K562 (cell line): ENCODE measurements around the gene CEBPE. TPM values are rescaled to one million over a fixed set of nuclear protein-coding genes. Genes with fewer than 3 reads are reported as not detected.

Source experiments
- ATAC-seq: fragments of 200-7000 bp; cut with Tn5 transposase; 3 replicates; pipeline ENCODE4 v1.9.1; 2020; ENCODE audit warnings: moderate library complexity
- BruUV-seq: library from RNA; stranded (reverse); fragments of 400-500 nt; replicated peaks from 2 replicates; lab custom pipeline; 2021; lab: Mats Ljungman, UMichigan
- CTCF ChIA-PET: fragments of 300-600 bp; formaldehyde crosslinking; extraction: SDS; loops from one replicate; lab custom pipeline; 2021; ENCODE audit warnings: low intra/inter-chr PET ratio; lab: Yijun Ruan, JAX
- POLR2A ChIA-PET: fragments of 300-600, 350-650 bp; sonication (Branson Sonifier 250); formaldehyde crosslinking; extraction: SDS; loops from one replicate; lab custom pipeline; 2021; ENCODE audit warnings: antibody characterized with exemption, inconsistent platforms; lab: Yijun Ruan, JAX
- DNase-seq, 4 experiments: peaks; one replicate each; pipeline versions ENCODE4 v3.0.0 to v3.0.0-alpha.2; 2011 to 2018; ENCODE audit warnings: low spot score in 3 of 4, mixed read lengths in 3 of 4; ENCODE audit errors: extremely low read depth in 1 of 4
- FAIRE-seq: peaks from 2 replicates; lab custom pipeline; 2011; peaks lifted over from hg19 to GRCh38; lab: Jason Lieb, UNC
- H2AFZ ChIP-seq: 2 replicates; pipeline ENCODE4 v1.6.0; 2011; ENCODE audit warnings: low read depth, low read length, control low read depth, inconsistent platforms
- H3K27ac ChIP-seq: fragments of 200-600 bp; 3 replicates; pipeline ENCODE4 v1.8.0; 2011; ENCODE audit warnings: low read depth, mild to moderate bottlenecking, control low read depth, inconsistent platforms, low read length, moderate library complexity, mixed read lengths; ENCODE audit errors: extremely low read depth
- H3K27me3 ChIP-seq, 2 experiments: fragments of 300-600 bp in 1 of 2; 2 replicates in 1 of 2; 3 replicates in 1 of 2; pipeline versions ENCODE4 v1.6.0 to v1.8.0; 2011; ENCODE audit warnings: inconsistent platforms in 2 of 2, low read length in 2 of 2, mild to moderate bottlenecking in 1 of 2, mixed read lengths in 1 of 2, moderate library complexity in 1 of 2; ENCODE audit not compliant: control insufficient read depth in 2 of 2, insufficient read depth in 2 of 2
- H3K36me3 ChIP-seq: fragments of 300-600 bp; 3 replicates; pipeline ENCODE4 v1.8.0; 2011; ENCODE audit warnings: mild to moderate bottlenecking, low read length, inconsistent platforms; ENCODE audit not compliant: control insufficient read depth, insufficient read depth
- H3K4me1 ChIP-seq, 2 experiments: fragments of 200-600 bp in 1 of 2; replicated peaks in 1 of 2; 2 replicates in 1 of 2; 3 replicates in 1 of 2; pipeline versions ENCODE4 v1.5.1 to v1.8.0; 2011; ENCODE audit warnings: inconsistent platforms in 2 of 2, low read length in 2 of 2, mild to moderate bottlenecking in 1 of 2, mixed read lengths in 1 of 2, moderate library complexity in 1 of 2; ENCODE audit not compliant: control insufficient read depth in 2 of 2, insufficient read depth in 2 of 2
- H3K4me2 ChIP-seq: 2 replicates; pipeline ENCODE4 v1.6.1; 2011; ENCODE audit warnings: low read length, control low read depth, inconsistent platforms, mixed read lengths; ENCODE audit not compliant: insufficient read depth
- H3K4me3 ChIP-seq: fragments of 200-600 bp; sonication (generic), shearing (Covaris generic); 2 replicates; pipeline ENCODE4 v1.5.1; 2016; ENCODE audit warnings: control low read depth, inconsistent platforms
- H3K79me2 ChIP-seq: fragments of 200-600 bp; 3 replicates; pipeline ENCODE4 v1.8.0; 2011; ENCODE audit warnings: low read length, inconsistent platforms; ENCODE audit not compliant: control insufficient read depth, insufficient read depth
- H3K9ac ChIP-seq, 2 experiments: 2 replicates each; pipeline versions ENCODE4 v1.6.0 to v1.6.1; 2011; ENCODE audit warnings: low read depth in 2 of 2, low read length in 2 of 2, control low read depth in 1 of 2, inconsistent platforms in 1 of 2, mild to moderate bottlenecking in 1 of 2, mixed read lengths in 1 of 2; ENCODE audit not compliant: insufficient read depth in 1 of 2
- H3K9me1 ChIP-seq: one replicate; pipeline ENCODE4 v1.6.0; 2011; ENCODE audit warnings: inconsistent platforms, mild to moderate bottlenecking, low read length, moderate library complexity; ENCODE audit not compliant: control insufficient read depth, insufficient read depth
- H3K9me3 ChIP-seq: replicated peaks from 2 replicates; pipeline ENCODE4 v1.5.1; 2011; ENCODE audit warnings: low read depth, low read length, inconsistent platforms; ENCODE audit not compliant: control insufficient read depth, insufficient read depth
- H4K20me1 ChIP-seq: replicated peaks from 2 replicates; pipeline ENCODE4 v1.6.1; 2011; ENCODE audit warnings: low read length, inconsistent platforms, mixed read lengths; ENCODE audit not compliant: control insufficient read depth, insufficient read depth
- BRF1 ChIP-seq: IDR thresholded peaks from 3 replicates; pipeline ENCODE4 v1.6.1; 2011; ENCODE audit warnings: borderline replicate concordance, mild to moderate bottlenecking; ENCODE audit not compliant: insufficient read length; ENCODE audit errors: extremely low read depth
- CTCFL ChIP-seq: IDR thresholded peaks from 2 replicates; pipeline ENCODE4 v1.6.1; 2011; ENCODE audit warnings: borderline replicate concordance, low read depth, mild to moderate bottlenecking, moderate library complexity, low read length; ENCODE audit not compliant: insufficient read depth, poor library complexity, severe bottlenecking
- FOXM1 ChIP-seq, 2 experiments: fragments of 450-650 bp in 1 of 2; sonication (generic) in 1 of 2; formaldehyde crosslinking in 1 of 2; IDR thresholded peaks; 2 replicates each; pipeline versions ENCODE4 v1.6.1 to v1.9.0; 2017 to 2022; ENCODE audit warnings: low read depth in 2 of 2, mild to moderate bottlenecking in 2 of 2, missing genetic modification reagents in 1 of 2, moderate library complexity in 1 of 2
- KAT2B ChIP-seq: IDR thresholded peaks from one replicate; pipeline ENCODE4 v1.6.1; 2012; ENCODE audit warnings: low read depth, mild to moderate bottlenecking, control low read depth, inconsistent platforms, low read length, moderate library complexity
- MCM3 ChIP-seq: fragments of 450-650 bp; IDR thresholded peaks from 2 replicates; pipeline ENCODE4 v1.6.1; 2016
- NCOA6 ChIP-seq: fragments of 450-650 bp; IDR thresholded peaks from 2 replicates; pipeline ENCODE4 v1.6.1; 2017; ENCODE audit warnings: mild to moderate bottlenecking
- NCOR1 ChIP-seq: fragments of 450-650 bp; IDR thresholded peaks from 2 replicates; pipeline ENCODE4 v1.6.1; 2016; ENCODE audit warnings: mild to moderate bottlenecking, moderate library complexity
- PRPF4 ChIP-seq: fragments of 200-400 bp; formaldehyde crosslinking; IDR thresholded peaks from one replicate; pipeline ENCODE4 v1.6.1; 2017; ENCODE audit warnings: low read length, low read depth, mild to moderate bottlenecking; ENCODE audit not compliant: insufficient read depth, poor library complexity, severe bottlenecking
- RBM25 ChIP-seq: fragments of 200-400 bp; formaldehyde crosslinking; IDR thresholded peaks from 2 replicates; pipeline ENCODE4 v1.6.1; 2018; ENCODE audit warnings: low read length, low read depth, moderate library complexity; ENCODE audit not compliant: severe bottlenecking
- SRF ChIP-seq, 2 experiments: fragments of 250-450, 450-650 bp in 1 of 2; sonication (Bioruptor Pico) in 1 of 2; sonication (generic) in 1 of 2; formaldehyde crosslinking; IDR thresholded peaks; 2 replicates each; pipeline versions ENCODE4 v1.5.0 to v1.5.1; 2020 to 2022; ENCODE audit warnings: mild to moderate bottlenecking in 1 of 2, missing genetic modification reagents in 1 of 2
- STAG1 ChIP-seq: sonication (generic); formaldehyde crosslinking; IDR thresholded peaks from 2 replicates; pipeline ENCODE4 v1.5.0; 2020; ENCODE audit warnings: missing genetic modification reagents, borderline replicate concordance
- STAT6 ChIP-seq: sonication (generic); formaldehyde crosslinking; IDR thresholded peaks from 2 replicates; pipeline ENCODE4 v1.8.1; 2023; ENCODE audit warnings: mild to moderate bottlenecking, missing genetic modification reagents
- TAF7 ChIP-seq: fragments of 450-650 bp; IDR thresholded peaks from 2 replicates; pipeline ENCODE4 v1.6.1; 2016; ENCODE audit warnings: missing genetic modification characterization, missing compliant biosample characterization
- TEAD1 ChIP-seq, 2 experiments: fragments of 450-650 bp in 1 of 2; sonication (generic) in 1 of 2; formaldehyde crosslinking; IDR thresholded peaks; 2 replicates each; pipeline versions ENCODE4 v1.4.0 to v1.8.0; 2020 to 2022; ENCODE audit warnings: mild to moderate bottlenecking in 2 of 2, missing genetic modification reagents in 1 of 2
- ZNF165 ChIP-seq: fragments of 250-450 bp; sonication (Bioruptor Pico); IDR thresholded peaks from 2 replicates; pipeline ENCODE4 v1.4.0; 2020; ENCODE audit warnings: borderline replicate concordance
- ZNF280B ChIP-seq: fragments of 250-450 bp; sonication (Bioruptor Pico); IDR thresholded peaks from 2 replicates; pipeline ENCODE4 v1.5.1; 2021; ENCODE audit warnings: mild to moderate bottlenecking
- whole genome bisulfite sequencing: fragments of 100-300 bp; shearing (Covaris generic); methylation state at CpG from one replicate; pipeline ENCODE4 v1.1.6; 2016; ENCODE audit warnings: low coverage, mixed read lengths; ENCODE audit not compliant: insufficient coverage; ENCODE audit errors: missing lambda C conversion rate; 5-methylcytosine and 5-hydroxymethylcytosine counted together
- in situ Hi-C: fragments of 300-500 bp; cut with MboI; formaldehyde crosslinking; loops from 4 replicates; pipeline ENCODE4 v1.15.0; 2018; ENCODE audit warnings: inconsistent platforms, mixed read lengths
- intact Hi-C: fragments of 100-400 bp; cut with micrococcal nuclease; formaldehyde crosslinking; loops from 2 replicates; pipeline ENCODE4 v1.14.2; 2022
- polyA plus RNA-seq, 8 experiments: library from polyadenylated mRNA; depleted of rRNA in 4 of 8; stranded (reverse) in 5 of 8; unstranded in 3 of 8; fragments of >200 nt; fragmentation: Nextera tagmentation in 2 of 8; fragmentation: Illumina TruSeq in 1 of 8; extraction: Ambion mirVana in 2 of 8; extraction: Trizol in 1 of 8; gene quantifications; 2 replicates each; pipeline versions ENCODE4 v1.2.1 to v1.2.3, GENCODE V29; 2011 to 2014; ENCODE audit warnings: inconsistent platforms in 1 of 8, missing spikeins in 1 of 8
- total RNA-seq, 7 experiments: library from RNA; depleted of rRNA in 6 of 7; stranded (reverse); fragments of >200 nt in 6 of 7; fragmentation: Illumina TruSeq in 2 of 7; extraction: Trizol in 2 of 7; gene quantifications; 2 replicates each; pipeline versions ENCODE4 v1.2.1 to v1.2.3, GENCODE V29; 2011 to 2021; ENCODE audit warnings: low replicate concordance in 1 of 7

The CEBPE gene
- total and polyA plus RNA-seq, 9 of the 15 experiments (the other 6 are each of a cell fraction or from before 2014, with no cell fraction given), result 0.09 to 0.15 (median 0.13) TPM; not detected in 6

- no peak overlapping the region for H3K27ac ChIP-seq
- WGBS, result 78% methylated on average over 1 of the region's 1 CpG
- H2AFZ ChIP-seq, result no peak overlapping the region
- H4K20me1 ChIP-seq, result no peaks in the 10 kb centered on the region
- H3K9ac ChIP-seq, result no peak overlapping the region
- ChIA-PET CTCF (no interaction called here), POLR2A (interaction anchor here (1.4 kb wide), 1 partner anchor 9 kb away, joined by 3 read pairs; no protein-coding TSS in a partner anchor)
- in situ Hi-C loops (no loop called here), intact Hi-C loops (no loop called here)
- no peaks in the 10 kb centered on the region for H3K9me1 ChIP-seq
- H3K4me2 ChIP-seq, result no peak overlapping the region
- H3K4me3 ChIP-seq, result no peak overlapping the region
- DNase-seq (no peak), FAIRE-seq (no peak), ATAC-seq (no peak)
- H3K36me3 ChIP-seq, result peaks cover 5% of the 10 kb centered on the region; the same call in 1 of the 3 replicates
- no TSS peak for BruUV-seq
- no peaks in the 10 kb centered on the region for H3K27me3 ChIP-seq
- H3K4me1 ChIP-seq, result peaks cover 28 to 41% of the 10 kb centered on the region in 2 experiments; a peak in 4 of 5 replicates
- no peaks in the 10 kb centered on the region for H3K9me3 ChIP-seq
- H3K79me2 ChIP-seq, result no peaks in the 10 kb centered on the region
- TF ChIP-seq FOXM1 (IDR thresholded peaks at IDR 0.05; ENCODE audit: low read depth) (no peak), FOXM1 (CRISPR knock-in tag; IDR thresholded peaks at IDR 0.05; ENCODE audit: low read depth) (no peak), NCOR1 (no peak), TEAD1 (CRISPR knock-in tag; IDR thresholded peaks at IDR 0.05) (no peak), NCOA6 (no peak), ZNF280B (CRISPR knock-in tag) (no peak), BRF1 (no peak), SRF (CRISPR knock-in tag; IDR thresholded peaks at IDR 0.05) (no peak), STAG1 (no peak), TAF7 (tag) (no peak), STAT6 (no peak), MCM3 (no peak), ZNF165 (CRISPR knock-in tag) (no peak), PRPF4 (no peak), CTCFL (no peak), KAT2B (no peak), RBM25 (no peak)
Observed at GRCh38 chr14:23143911-23144310, 24.9 kb upstream of the CEBPE start.
